ENCODE measurements around the gene KRT4.

- TF ChIP-seq CTCF (IDR thresholded peaks at IDR 0.05), result no peak
- no peak for TF ChIP-seq POLR2A (IDR thresholded peaks at IDR 0.05)
Measured at GRCh38 chr12:52837781-52838608, 24.1 kb upstream of the KRT4 start.

Measured in testis (tissue), 2 donors.